Activated CD4-positive, alpha-beta memory T cell treated with anti-CD3 and anti-CD28 coated beads for 36 hours (primary cell): ENCODE measurements around the gene GLTP. TPM values are rescaled to one million over a fixed set of nuclear protein-coding genes. Genes with fewer than 3 reads are reported as not detected.
A peak's percentile ranks its signal among the peaks of the same experiment; 100 is the strongest.
"Not testable (repeated sequence)": the region's sequence is repeated elsewhere in the genome, so short reads cannot be mapped to it uniquely, and the experiment has no call there.

Experiments used
- CTCF ChIA-PET: fragments of 350-600 bp; sonication (Branson Sonifier 250); formaldehyde crosslinking; loops from one replicate; lab custom pipeline; 2021; ENCODE audit warnings: antibody characterized with exemption, inconsistent platforms; lab: Charles Lee
- POLR2A ChIA-PET: fragments of 350-600 bp; sonication (Branson Sonifier 250); formaldehyde crosslinking; loops from one replicate; lab custom pipeline; 2021; ENCODE audit warnings: antibody characterized with exemption; lab: Charles Lee
- DNase-seq: peaks from one replicate; pipeline ENCODE4 v3.0.0-alpha.2; 2020
- H3K27ac Mint-ChIP-seq: one replicate; pipeline ENCODE4 v1.8.0; 2021; ENCODE audit warnings: mixed read lengths
- H3K27me3 Mint-ChIP-seq: one replicate; pipeline ENCODE4 v1.8.0; 2021; ENCODE audit warnings: mixed read lengths
- H3K36me3 Mint-ChIP-seq: one replicate; pipeline ENCODE4 v1.8.0; 2021; ENCODE audit warnings: mixed read lengths
- H3K4me1 Mint-ChIP-seq: one replicate; pipeline ENCODE4 v1.8.0; 2021; ENCODE audit warnings: low read depth, mixed read lengths
- H3K4me3 Mint-ChIP-seq: one replicate; pipeline ENCODE4 v1.8.0; 2021; ENCODE audit warnings: mild to moderate bottlenecking, mixed read lengths
- H3K9me3 Mint-ChIP-seq: one replicate; pipeline ENCODE4 v1.8.0; 2021; ENCODE audit warnings: mixed read lengths
- intact Hi-C: fragments of 100-400 bp; cut with micrococcal nuclease; formaldehyde crosslinking; loops from one replicate; pipeline ENCODE4 v1.15.1; 2023
- total RNA-seq, 2 experiments: library from RNA; stranded (reverse); gene quantifications; one replicate each; pipeline ENCODE4 v1.2.3, GENCODE V29; 2021

Gene GLTP
- total RNA-seq, 2 experiments from 2014 or later, result 20.9 to 21.1 TPM

DNA sequence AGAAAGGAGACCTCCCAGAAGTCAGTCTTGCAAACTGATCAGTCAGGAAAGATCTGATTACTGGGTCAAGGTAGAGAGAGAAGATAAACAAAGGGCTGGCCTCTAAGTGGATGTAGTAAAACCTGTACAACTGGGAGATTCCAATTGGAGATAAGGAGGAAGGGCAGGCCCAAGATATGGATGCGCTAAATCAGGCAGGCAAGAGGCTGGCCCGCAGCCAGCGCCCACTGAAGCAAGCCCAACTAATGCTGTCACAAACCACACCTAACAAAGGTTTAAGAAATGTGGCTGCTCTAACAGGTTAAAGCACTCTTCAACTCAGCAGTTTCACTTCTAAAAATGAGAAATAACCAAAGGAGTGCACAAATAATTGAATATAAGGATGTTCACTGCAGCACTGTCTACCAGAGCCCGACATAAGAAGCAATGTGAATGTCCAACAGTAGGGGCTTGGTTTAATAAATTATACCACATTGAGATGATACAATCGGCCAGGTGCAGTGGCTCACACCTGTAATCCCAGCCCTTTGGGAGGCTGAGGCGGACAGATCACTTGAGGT, 4.7 kb downstream of the GLTP start:
- DNase-seq, result no peak
- intact Hi-C loops, result no loop called here
- Mint-ChIP-seq H3K27ac (no peak overlapping the region), H3K4me3 (no peak overlapping the region), H3K4me1 (peaks cover 52% of the 10 kb centered on the region), H3K9me3 (no peaks in the 10 kb centered on the region), H3K36me3 (no peaks in the 10 kb centered on the region), H3K27me3 (no peaks in the 10 kb centered on the region)
- POLR2A ChIA-PET, result no interaction called here
- CTCF ChIA-PET, result interaction anchor here (1.3 to 4.1 kb wide), 3 partner anchors 22 to 71 kb away, joined by 3 to 20 read pairs (median 10); no protein-coding TSS in a partner anchor

DNA sequence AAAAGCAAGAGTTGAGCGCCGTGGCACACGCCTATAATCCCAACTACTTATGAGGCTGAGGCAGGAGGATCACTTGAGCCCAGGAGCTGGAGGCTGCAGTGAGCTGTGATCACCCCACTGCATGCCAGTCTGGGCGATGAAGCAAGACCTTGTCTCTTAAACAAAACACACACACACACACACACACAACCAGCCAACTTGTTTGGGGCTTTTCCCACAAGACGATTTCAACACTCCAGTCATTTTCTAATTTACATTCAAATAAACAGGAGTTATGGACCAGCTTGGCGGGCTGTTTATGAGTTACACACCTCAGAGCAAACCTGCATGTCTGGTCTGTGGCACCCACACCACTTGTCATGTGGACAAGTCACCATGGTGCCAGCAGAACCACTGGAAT, 6.7 kb downstream of the GLTP start:
- ChIA-PET CTCF (interaction anchor here (0.6 to 2.3 kb wide), 3 partner anchors 20 to 69 kb away, joined by 3 to 6 read pairs (median 4); no protein-coding TSS in a partner anchor), POLR2A (no interaction called here)
- Mint-ChIP-seq H3K4me1 (peaks cover 44% of the 10 kb centered on the region), H3K9me3 (no peaks in the 10 kb centered on the region), H3K36me3 (no peaks in the 10 kb centered on the region), H3K4me3 (no peak overlapping the region), H3K27ac (no peak overlapping the region), H3K27me3 (no peaks in the 10 kb centered on the region)
- intact Hi-C loops, result no loop called here
- no peak for DNase-seq

DNA sequence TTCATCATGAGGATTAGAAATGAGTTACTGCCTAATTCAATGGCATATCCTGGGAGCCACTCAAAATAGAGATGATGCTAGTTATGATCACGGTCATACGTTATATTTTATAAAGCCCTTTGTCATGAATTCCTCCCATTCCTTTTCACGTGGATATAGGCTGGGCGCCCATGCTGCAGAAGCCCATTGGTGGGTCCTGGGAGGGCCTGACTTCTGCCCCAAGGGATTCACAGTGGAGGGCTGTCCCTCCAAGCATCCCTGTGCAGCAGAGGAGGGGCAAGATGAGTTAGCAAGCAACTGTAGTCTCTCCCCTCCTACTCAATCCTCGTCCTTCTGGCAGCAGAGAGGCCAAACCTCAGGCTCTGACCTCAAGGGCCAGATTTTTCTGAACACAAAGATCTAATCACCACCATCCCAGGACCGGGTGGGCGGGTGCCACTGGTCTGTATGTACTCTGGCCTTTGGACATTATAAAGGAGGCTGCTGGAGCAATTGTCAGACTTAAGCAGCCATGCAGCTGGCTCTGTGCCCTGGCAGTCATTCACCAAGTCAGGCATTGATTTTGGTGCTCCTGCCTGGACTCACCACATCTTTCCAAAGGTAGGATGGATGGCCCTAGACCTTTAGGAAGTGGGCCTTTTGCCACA, 8.6 kb downstream of the GLTP start:
- H3K27ac Mint-ChIP-seq, result no peak overlapping the region
- POLR2A ChIA-PET, result no interaction called here

DNA sequence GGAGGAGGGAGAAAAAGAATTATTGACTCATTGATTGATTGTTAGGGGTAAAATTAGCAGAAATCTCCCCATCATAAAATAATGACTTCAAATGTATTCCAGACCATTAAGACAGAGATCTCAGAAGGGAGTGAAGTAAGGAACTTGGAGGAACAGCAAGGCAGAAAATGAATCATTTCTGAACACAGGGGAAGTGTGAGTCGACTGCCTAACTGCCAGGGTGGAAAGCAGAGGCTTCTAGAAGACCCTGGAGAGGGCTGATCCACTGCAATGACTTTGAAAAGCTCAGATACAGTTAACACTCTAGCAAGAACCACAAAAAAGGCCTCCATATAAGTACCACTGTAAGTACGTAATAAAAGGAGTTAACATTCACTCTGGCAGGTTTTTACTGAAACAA, 9.7 kb downstream of the GLTP start:
- Mint-ChIP-seq H3K27ac (no peak overlapping the region), H3K36me3 (no peaks in the 10 kb centered on the region), H3K4me1 (peaks cover 30% of the 10 kb centered on the region), H3K4me3 (no peak overlapping the region), H3K27me3 (no peaks in the 10 kb centered on the region), H3K9me3 (no peaks in the 10 kb centered on the region)
- ChIA-PET CTCF (interaction anchor here (2.0 to 2.7 kb wide), 2 partner anchors 17 to 25 kb away, joined by 4 to 13 read pairs; no protein-coding TSS in a partner anchor), POLR2A (no interaction called here)
- DNase-seq, result no peak
- intact Hi-C loops, result no loop called here

More for the DNA sequence above, 8.6 kb downstream of the GLTP start:
- no peaks in the 10 kb centered on the region for H3K9me3 Mint-ChIP-seq
- H3K36me3 Mint-ChIP-seq, result no peaks in the 10 kb centered on the region
- no peaks in the 10 kb centered on the region for H3K27me3 Mint-ChIP-seq
- DNase-seq, result no peak
- CTCF ChIA-PET, result interaction anchor here (2.0 to 2.7 kb wide), 2 partner anchors 18 to 27 kb away, joined by 4 to 13 read pairs; no protein-coding TSS in a partner anchor
- H3K4me1 Mint-ChIP-seq, result peaks cover 35% of the 10 kb centered on the region
- no peak overlapping the region for H3K4me3 Mint-ChIP-seq
- intact Hi-C loops, result no loop called here

DNA sequence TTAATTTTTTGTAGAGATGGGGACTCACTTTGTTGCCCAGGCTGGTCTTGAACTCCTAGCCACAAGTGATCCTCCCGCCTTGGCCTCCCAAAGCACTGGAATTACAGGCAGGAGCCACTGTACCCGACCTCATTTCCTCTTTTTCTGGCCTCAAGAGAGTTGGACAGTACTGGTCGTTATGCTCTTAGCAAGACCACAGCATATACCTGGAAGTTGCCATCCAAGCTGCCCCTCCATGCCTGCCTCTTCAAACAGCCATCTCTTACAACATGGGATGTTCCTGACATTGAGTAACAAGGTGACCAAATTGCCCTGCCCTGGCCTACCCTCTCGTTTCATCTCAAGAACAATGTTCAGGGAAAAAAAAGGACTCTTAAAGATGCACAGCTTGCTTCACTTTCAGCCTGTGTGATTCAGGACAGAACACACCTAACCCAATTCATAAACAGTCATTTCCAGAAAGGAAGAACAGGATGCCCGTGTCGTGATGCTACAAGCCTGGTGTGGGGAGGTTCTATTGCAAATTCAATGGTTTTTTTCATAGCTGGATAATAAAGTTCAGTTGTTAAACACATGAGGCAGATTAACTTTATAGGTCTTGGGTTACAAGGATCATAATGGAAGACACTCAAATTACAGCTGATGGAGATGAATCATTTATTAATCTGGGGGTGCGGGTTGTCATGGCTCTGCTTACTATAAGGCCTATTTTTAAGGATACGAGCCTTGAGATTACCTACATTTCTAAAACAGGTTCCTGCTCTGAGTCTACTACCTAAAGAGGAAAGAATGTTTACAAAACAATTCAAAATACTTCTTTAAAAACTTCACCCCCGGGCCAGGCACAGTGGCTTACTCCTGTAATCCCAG, 11.9 kb downstream of the GLTP start:
- no peak overlapping the region for H3K27ac Mint-ChIP-seq
- no peaks in the 10 kb centered on the region for H3K27me3 Mint-ChIP-seq

DNA sequence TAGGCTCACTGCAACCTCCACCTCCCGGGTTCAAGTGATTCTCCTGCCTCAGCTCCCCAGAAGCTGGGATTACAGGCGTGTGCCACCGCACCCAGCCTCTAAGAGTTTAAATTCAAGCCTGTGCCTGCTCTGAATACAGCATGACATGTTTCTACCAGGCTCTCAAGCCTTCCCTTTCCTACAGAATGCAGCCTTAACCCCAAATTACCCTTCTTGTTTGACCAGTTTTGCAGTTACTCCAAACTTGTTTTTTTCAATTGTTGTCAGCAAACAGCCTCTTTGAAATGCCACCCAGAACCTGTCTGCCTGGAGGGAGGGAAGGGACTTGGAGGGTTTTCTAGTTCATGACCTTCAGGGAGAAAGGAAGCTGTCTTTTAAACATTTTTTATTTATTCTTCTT, 15.4 kb downstream of the GLTP start:
- intact Hi-C loops, result no loop called here
- Mint-ChIP-seq H3K9me3 (no peaks in the 10 kb centered on the region), H3K4me1 (peaks cover 17% of the 10 kb centered on the region), H3K36me3 (no peaks in the 10 kb centered on the region), H3K4me3 (no peak overlapping the region), H3K27me3 (no peaks in the 10 kb centered on the region), H3K27ac (no peak overlapping the region)
- POLR2A ChIA-PET, result no interaction called here
- no peak for DNase-seq
- CTCF ChIA-PET, result interaction anchor here (1.1 to 4.4 kb wide), 2 partner anchors 11 to 20 kb away, joined by 3 to 24 read pairs; no protein-coding TSS in a partner anchor

More for the DNA sequence above, 11.9 kb downstream of the GLTP start:
- intact Hi-C loops, result no loop called here
- H3K36me3 Mint-ChIP-seq, result no peaks in the 10 kb centered on the region
- H3K4me1 Mint-ChIP-seq, result peaks cover 29% of the 10 kb centered on the region
- peak; percentile 27 for DNase-seq
- no peak overlapping the region for H3K4me3 Mint-ChIP-seq
- ChIA-PET POLR2A (no interaction called here), CTCF (interaction anchor here (1.6 to 2.7 kb wide), 2 partner anchors 9 to 23 kb away, joined by 5 to 12 read pairs; no protein-coding TSS in a partner anchor)
- H3K9me3 Mint-ChIP-seq, result no peaks in the 10 kb centered on the region

DNA sequence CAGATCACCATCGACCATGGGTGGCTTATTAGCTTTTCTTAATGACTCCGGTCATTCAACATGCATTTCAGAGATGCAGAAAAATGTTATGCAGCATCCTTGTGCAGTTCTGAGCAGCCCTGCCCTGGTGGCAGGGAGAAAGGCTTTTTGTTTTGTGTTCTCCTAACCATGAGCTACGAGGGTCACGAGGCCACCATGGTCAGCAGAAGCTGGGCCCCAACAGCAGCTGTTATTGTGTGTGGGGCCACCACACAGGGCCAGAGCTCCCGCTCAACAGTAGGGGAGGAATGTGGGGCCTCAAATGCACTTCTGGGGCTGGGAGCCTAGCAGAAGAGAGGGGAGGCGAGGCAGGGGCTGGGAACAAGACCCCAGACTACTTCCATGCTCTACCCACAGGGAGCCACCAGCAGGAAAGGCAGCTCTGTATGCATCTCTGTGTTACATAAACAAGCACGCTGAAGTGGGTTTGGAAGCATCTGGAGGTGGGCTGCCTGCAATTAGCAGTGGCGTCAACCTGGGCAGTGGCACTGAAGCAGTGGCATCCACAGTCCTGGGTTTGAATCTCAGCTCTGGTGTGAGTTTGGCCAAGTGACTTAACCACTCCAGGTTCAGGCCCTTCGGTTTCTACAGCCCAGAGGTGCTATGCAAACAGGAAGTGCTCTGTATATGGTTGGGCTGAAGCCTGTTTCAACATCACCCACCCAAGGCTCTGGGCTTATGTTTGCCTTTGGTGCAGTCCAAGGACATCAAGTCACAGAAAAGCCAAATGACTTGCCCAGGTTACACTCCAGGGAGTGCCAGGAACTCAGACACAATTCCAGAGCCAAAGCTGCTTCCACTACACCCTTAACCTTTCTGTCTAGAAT, 16.3 kb downstream of the GLTP start:
- Mint-ChIP-seq H3K4me1 (peaks cover 17% of the 10 kb centered on the region), H3K4me3 (no peak overlapping the region), H3K36me3 (no peaks in the 10 kb centered on the region), H3K27ac (no peak overlapping the region), H3K9me3 (no peaks in the 10 kb centered on the region), H3K27me3 (no peaks in the 10 kb centered on the region)
- ChIA-PET CTCF (interaction anchor here (1.3 to 4.4 kb wide), 2 partner anchors 10 to 19 kb away, joined by 4 to 24 read pairs; no protein-coding TSS in a partner anchor), POLR2A (no interaction called here)
- DNase-seq, result no peak
- intact Hi-C loops, result no loop called here

DNA sequence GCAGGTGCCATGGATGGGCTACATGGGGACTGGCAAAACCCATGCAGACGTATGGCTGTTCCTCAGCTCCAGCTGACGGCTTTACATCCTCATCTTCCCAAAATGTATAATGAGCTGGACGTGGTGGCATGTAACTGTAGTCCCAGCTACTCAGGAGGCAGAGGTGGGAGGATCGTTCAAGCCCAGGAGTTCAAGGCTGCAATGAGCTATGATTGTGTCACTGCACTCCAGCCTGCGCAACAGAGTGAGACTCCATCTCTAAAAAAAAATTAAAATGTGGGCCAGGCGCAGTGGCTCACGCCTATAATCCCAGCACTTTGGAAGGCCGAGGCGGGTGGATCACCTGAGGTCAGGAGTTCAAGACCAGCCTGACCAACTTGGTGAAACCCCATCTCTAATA, 17.9 kb downstream of the GLTP start:
- POLR2A ChIA-PET, DNase-seq, intact Hi-C loops, H3K27ac Mint-ChIP-seq, H3K9me3 Mint-ChIP-seq, H3K27me3 Mint-ChIP-seq, H3K4me1 Mint-ChIP-seq, H3K36me3 Mint-ChIP-seq, H3K4me3 Mint-ChIP-seq: not testable (repeated sequence)
- CTCF ChIA-PET, result interaction anchor here (0.7 to 1.0 kb wide), 2 partner anchors 17 to 429 kb away, joined by 3 read pairs; no protein-coding TSS in a partner anchor

DNA sequence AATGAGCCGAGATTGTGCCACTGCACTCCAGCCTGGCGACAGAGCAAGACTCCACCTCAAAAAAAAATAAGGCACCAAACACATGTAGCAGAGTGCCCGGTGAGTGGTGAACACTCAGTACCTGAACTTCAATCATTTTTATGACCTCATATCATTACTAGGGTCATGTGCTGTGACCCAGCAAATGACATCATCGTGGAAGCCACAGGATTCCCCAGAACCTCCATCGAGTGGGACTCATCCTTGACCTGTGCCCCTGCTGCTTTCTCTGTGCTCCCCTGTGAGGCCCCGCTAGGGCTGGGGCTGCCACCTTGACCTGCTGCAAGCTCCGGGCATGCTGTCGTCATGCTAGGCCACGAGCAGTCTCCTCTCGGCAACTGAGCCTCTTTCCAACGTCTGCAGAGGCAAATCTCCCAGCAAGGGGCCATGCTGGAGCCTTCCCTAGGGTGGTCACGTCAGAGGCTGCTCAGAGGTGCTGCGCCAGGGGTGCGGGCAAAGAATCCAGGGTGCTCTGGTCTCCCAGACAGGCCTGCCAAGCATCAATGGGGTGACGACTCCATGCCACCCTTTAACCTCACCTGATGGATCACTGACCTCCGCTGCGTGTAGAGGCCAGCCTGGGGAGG, 18.5 kb downstream of the GLTP start:
- no peaks in the 10 kb centered on the region for H3K9me3 Mint-ChIP-seq
- CTCF ChIA-PET, result interaction anchor here (0.7 to 9.5 kb wide), 3 partner anchors 17 to 428 kb away, joined by 3 to 83 read pairs (median 3); no protein-coding TSS in a partner anchor
- no peaks in the 10 kb centered on the region for H3K27me3 Mint-ChIP-seq
- no peak overlapping the region for H3K4me3 Mint-ChIP-seq
- POLR2A ChIA-PET, result no interaction called here
- no peak overlapping the region for H3K27ac Mint-ChIP-seq
- H3K36me3 Mint-ChIP-seq, result no peaks in the 10 kb centered on the region
- intact Hi-C loops, result no loop called here
- DNase-seq, result peak; percentile 18
- peaks cover 9% of the 10 kb centered on the region for H3K4me1 Mint-ChIP-seq

DNA sequence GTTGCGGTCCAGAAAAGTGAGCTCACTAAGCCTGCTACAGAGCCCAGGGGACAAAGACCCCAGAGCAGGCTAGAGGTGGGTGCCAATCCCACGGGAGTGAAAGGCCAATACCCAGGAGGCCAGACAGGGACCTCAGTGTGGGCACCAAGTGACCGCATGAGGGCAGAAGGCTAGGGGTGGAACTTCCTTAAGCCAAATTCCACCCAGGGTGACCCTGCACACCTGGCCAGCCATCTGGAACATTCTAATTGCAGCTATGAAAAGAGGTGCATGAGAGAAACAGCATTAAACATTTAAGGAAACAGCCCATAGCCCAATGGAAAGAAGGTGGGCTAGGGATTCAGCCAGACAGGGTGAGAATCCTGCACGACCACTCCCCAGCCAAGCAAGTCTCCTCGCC, 19.4 kb downstream of the GLTP start:
- no peak for DNase-seq
- H3K27ac Mint-ChIP-seq, result no peak overlapping the region
- ChIA-PET CTCF (interaction anchor here (9.5 kb wide), 1 partner anchor 17 kb away, joined by 83 read pairs; no protein-coding TSS in a partner anchor), POLR2A (no interaction called here)
- H3K4me1 Mint-ChIP-seq, result peaks cover 7% of the 10 kb centered on the region
- H3K27me3 Mint-ChIP-seq, result no peaks in the 10 kb centered on the region
- no peaks in the 10 kb centered on the region for H3K9me3 Mint-ChIP-seq
- no peaks in the 10 kb centered on the region for H3K36me3 Mint-ChIP-seq
- no peak overlapping the region for H3K4me3 Mint-ChIP-seq
- intact Hi-C loops, result no loop called here

DNA sequence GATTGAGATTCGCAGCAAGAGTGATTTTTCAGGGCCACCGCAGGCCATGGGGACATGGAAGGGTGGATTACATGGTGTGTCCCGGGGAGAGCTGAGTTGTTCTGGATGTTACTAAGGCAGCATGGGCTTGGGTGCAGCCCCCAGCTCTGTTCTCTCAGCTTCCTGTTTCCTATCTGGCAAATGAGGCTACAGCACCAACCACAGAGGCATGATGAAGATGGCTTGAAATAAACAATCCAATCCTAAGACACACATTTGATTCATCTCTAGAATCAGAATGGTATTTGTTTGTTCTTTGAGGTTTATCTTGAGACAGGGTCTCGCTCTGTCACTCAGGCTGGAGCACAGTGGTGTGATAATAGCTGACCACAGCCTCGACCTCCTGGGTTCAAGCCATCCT, 21.6 kb downstream of the GLTP start:
- POLR2A ChIA-PET, result no interaction called here
- H3K27me3 Mint-ChIP-seq, result no peaks in the 10 kb centered on the region
- no peak overlapping the region for H3K27ac Mint-ChIP-seq
- CTCF ChIA-PET, result interaction anchor here (0.6 to 9.5 kb wide), 7 partner anchors 9 to 343 kb away, joined by 3 to 83 read pairs (median 4); no protein-coding TSS in a partner anchor
- no peaks in the 10 kb centered on the region for H3K36me3 Mint-ChIP-seq
- H3K4me1 Mint-ChIP-seq, result peaks cover under 1% of the 10 kb centered on the region
- H3K9me3 Mint-ChIP-seq, result no peaks in the 10 kb centered on the region
- intact Hi-C loops, result no loop called here
- no peak for DNase-seq
- H3K4me3 Mint-ChIP-seq, result no peak overlapping the region
